ENCODE results near the gene PPP1R9A.

- no peak for TF ChIP-seq CTCF (conservative IDR thresholded peaks at IDR 0.05; ENCODE audit: low read depth, low read length)
- no peak for TF ChIP-seq EZH2 (IDR thresholded peaks at IDR 0.05; ENCODE audit: low read length, unreplicated experiment)
Observed at GRCh38 chr7:95334447-95334846, 427.1 kb downstream of the PPP1R9A start.

Data from PC-3 (cell line).